Melanocyte of skin (primary cell): ENCODE measurements around the gene NOL8. TPM values are rescaled to one million over a fixed set of nuclear protein-coding genes. Genes with fewer than 3 reads are reported as not detected.

ENCODE experiments used
- small RNA-seq, 2 donors: library from RNA; depleted of rRNA; stranded (forward); fragments of <200 nt; gene quantifications; one replicate each; pipeline ENCODE3, GENCODE V24; 2012
- total RNA-seq, 2 donors: library from RNA; depleted of rRNA; stranded (reverse); fragments of >200 nt; gene quantifications; 2 replicates each; pipeline ENCODE4 v1.2.3, GENCODE V29; 2012

The NOL8 gene
- 10 to 100 TPM; 16.9 to 31.3 TPM for total RNA-seq

DNA sequence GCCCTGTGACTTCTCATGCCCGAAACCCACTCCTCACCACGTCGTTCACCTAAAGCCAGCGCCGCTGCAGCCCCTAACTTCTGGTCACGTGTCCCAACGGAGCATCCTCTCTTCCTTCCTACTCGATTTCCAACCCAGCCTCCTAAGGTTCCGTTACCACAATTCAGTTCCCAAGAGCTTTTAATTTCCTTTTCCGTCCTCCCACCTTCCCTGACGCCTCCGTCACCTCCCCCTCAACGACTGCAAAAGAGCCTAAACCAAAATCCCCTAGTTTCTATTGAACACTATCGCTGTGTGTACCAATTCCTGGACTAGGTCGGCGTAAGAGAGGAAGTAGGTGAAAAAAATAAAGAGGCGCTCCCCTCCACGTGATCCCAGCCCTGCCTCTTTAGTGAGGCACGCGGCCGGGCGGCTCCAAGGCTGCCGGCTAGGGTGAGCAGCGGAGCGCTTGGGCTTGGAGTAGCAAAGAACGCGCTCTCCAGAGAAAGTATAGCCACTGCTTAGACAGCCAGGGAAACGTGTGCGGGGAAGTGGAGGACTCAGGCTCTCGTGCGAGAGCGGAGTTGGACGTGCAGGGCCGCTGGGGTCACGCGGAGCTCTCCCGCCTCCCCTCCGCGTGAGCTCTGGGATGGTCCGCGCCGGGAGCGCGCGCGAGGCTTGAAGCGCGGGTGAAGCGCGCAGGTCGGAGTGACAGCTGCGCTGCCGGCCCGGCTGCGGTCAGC lies at the start of gene NOL8, which contains the start of gene CENPP:
Gene NOL8, minus strand, starts transcription at position 82 of the 722 bp plus-strand sequence. CDS start 1,189 bp downstream, outside the sequence.
Gene CENPP, plus strand, starts transcription at position 685 of the 722 bp plus-strand sequence.

DNA sequence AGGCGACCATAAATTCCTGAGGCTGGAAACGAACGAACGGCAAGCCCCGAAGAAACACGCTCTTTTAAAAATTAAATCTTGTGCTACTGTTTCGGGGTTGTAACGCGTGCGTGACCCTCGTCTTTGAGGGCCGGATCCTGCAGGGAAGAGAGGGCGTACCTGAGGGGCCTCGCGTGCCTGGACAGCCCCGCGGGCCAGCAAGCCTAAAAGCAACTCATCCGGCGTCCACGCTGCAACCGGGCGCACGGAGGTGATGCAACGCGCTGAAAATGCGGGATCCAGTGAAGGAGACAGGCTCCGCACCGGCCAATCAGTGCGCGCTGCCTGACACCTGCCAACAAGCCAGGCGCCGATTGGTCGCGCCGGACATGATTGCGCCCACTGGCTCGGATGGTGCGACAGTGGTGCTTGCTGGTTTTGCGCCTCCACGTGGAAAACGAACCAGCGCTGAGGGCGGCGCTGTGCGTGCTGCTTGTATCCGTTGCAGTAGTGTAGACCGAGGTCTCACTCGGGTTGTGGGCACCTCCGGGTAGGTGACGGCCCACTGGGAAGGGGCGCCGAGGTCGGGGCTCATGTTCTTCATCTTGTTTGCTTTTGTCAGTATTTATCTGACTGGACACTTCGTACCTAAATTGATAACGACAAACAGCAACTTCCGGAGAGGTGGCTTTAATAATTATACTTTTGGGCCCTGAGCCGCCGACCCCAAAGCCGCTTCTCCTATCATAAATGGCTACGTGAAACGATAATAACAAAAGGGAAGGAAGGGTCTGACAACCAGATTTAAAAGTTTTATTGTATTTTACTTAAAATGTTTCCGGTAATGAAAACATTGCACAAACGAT lies 31.5 kb downstream of the NOL8 start, which contains the start of gene IARS1:
Gene IARS1, minus strand, starts transcription at position 246 of the 845 bp plus-strand sequence. CDS start 4,278 bp downstream, outside the sequence.

Small RNAs within 50 kb of the gene (small RNA-seq; reads per million reads assigned to genes)
- gene MIR3651 (0 reads per million in 2 donors), gene SNORA84 (2.5 to 7.9 reads per million in 2 donors)

Other genes starting within 250 kb of the NOL8 start
- gene SPTLC1, start 209.9 kb downstream of the NOL8 start, total RNA-seq: 10 to 100 TPM; 75.0 to 95.2 TPM
- 100 to 1,000 TPM; 142 to 201 TPM for gene IARS1, start 31.7 kb downstream of the NOL8 start, total RNA-seq
- 1 to 10 TPM; 5.5 to 6.3 TPM for gene CENPP, start 603 bp upstream of the NOL8 start, total RNA-seq
- not detected for gene OGN, start 79.2 kb upstream of the NOL8 start, total RNA-seq
- not detected for gene OMD, start 99.1 kb upstream of the NOL8 start, total RNA-seq
- not detected for gene ASPN, start 157.2 kb upstream of the NOL8 start, total RNA-seq
- not detected for gene ECM2, start 210.6 kb upstream of the NOL8 start, total RNA-seq